ENCODE measurements around the gene SMCO2.

SMCO2 gene

GRCh38 chr12:27463511-27464219 lies 17.1 kb downstream of the SMCO2 start (continued):
- no peak for TF ChIP-seq ZNF214 (tag by site-specific recombination; IDR thresholded peaks at IDR 0.05; ENCODE audit: borderline replicate concordance)
- TF ChIP-seq SETDB1 (IDR thresholded peaks at IDR 0.05; ENCODE audit: insufficient read length, low read length): no peak
- no peak for TF ChIP-seq ZNF10 (tag by site-specific recombination; IDR thresholded peaks at IDR 0.05)
- no peak for TF ChIP-seq ZNF416 (tag by site-specific recombination; IDR thresholded peaks at IDR 0.05)

GRCh38 chr12:27464220-27464554 lies 17.7 kb downstream of the SMCO2 start:
- ChIA-PET CTCF (interaction anchor here (0.9 kb wide), 1 partner anchor 39 kb away, joined by 4 read pairs; no protein-coding TSS in a partner anchor), POLR2A (interaction anchor here (0.7 kb wide), 1 partner anchor 110 kb away, joined by 6 read pairs; no protein-coding TSS in a partner anchor)
- no peaks in the 10 kb centered on the region for H3K4me1 ChIP-seq (ENCODE audit: control insufficient read depth, insufficient read depth, low read length)
- TF ChIP-seq KLF9 (tag by site-specific recombination; IDR thresholded peaks at IDR 0.05; ENCODE audit: low read depth) (no peak), EGR2 (tag by site-specific recombination; IDR thresholded peaks at IDR 0.05; ENCODE audit: low read depth) (peak; percentile 71), ZFHX2 (tag by site-specific recombination; conservative IDR thresholded peaks at IDR 0.05) (peak; percentile 62)
- H3K36me3 ChIP-seq (ENCODE audit: control insufficient read depth in 2 of 2, insufficient read depth in 1 of 2, low read length in 2 of 2): no peaks in the 10 kb centered on the region
- no peaks in the 10 kb centered on the region for H3K9me3 ChIP-seq (ENCODE audit: control insufficient read depth, insufficient read depth, low read depth, low read length)
- no peak overlapping the region for H3K4me3 ChIP-seq (ENCODE audit: low read depth, low read length)
- no peak overlapping the region for H3K27ac ChIP-seq (ENCODE audit: extremely low read depth, low read depth, low read length)

- ChIA-PET POLR2A (no interaction called here), CTCF (interaction anchor here (0.6 kb wide), 1 partner anchor 236 kb away, joined by 7 read pairs; no protein-coding TSS in a partner anchor)
- TF ChIP-seq ZNF837 (tag by site-specific recombination; IDR thresholded peaks at IDR 0.05) (no peak), ZNF777 (tag by site-specific recombination; IDR thresholded peaks at IDR 0.05; ENCODE audit: borderline replicate concordance) (no peak), ZNF335 (tag by site-specific recombination; conservative IDR thresholded peaks at IDR 0.05) (no peak), ZBTB7A (tag by site-specific recombination; IDR thresholded peaks at IDR 0.05; ENCODE audit: low read depth) (no peak), PRDM10 (tag by site-specific recombination; IDR thresholded peaks at IDR 0.05) (no peak), ZNF529 (tag by site-specific recombination; IDR thresholded peaks at IDR 0.05; ENCODE audit: insufficient replicate concordance) (no peak), ELK4 (IDR thresholded peaks at IDR 0.05; ENCODE audit: borderline replicate concordance, low read depth, low read length) (no peak), ZNF341 (tag by site-specific recombination; IDR thresholded peaks at IDR 0.05; ENCODE audit: low read depth) (no peak), ZNF660 (tag by site-specific recombination; IDR thresholded peaks at IDR 0.05) (no peak), MEIS1 (CRISPR knock-in tag; IDR thresholded peaks at IDR 0.05; ENCODE audit: borderline replicate concordance) (no peak), ZNF146 (tag by site-specific recombination; IDR thresholded peaks at IDR 0.05) (no peak), ZNF785 (tag by site-specific recombination; IDR thresholded peaks at IDR 0.05) (no peak), REST (tag by site-specific recombination; IDR thresholded peaks at IDR 0.05) (no peak)
- Histone ChIP-seq H3K4me1 (ENCODE audit: control insufficient read depth, insufficient read depth, low read length) (no peaks in the 10 kb centered on the region), H3K36me3 (ENCODE audit: control insufficient read depth in 2 of 2, insufficient read depth in 1 of 2, low read length in 2 of 2) (no peaks in the 10 kb centered on the region), H3K27ac (ENCODE audit: extremely low read depth, low read depth, low read length) (no peak overlapping the region), H3K9me3 (ENCODE audit: control insufficient read depth, insufficient read depth, low read depth, low read length) (no peaks in the 10 kb centered on the region), H3K4me3 (ENCODE audit: low read depth, low read length) (no peak overlapping the region)
Measured at GRCh38 chr12:27467641-27468040, 21.1 kb downstream of the SMCO2 start.

All from HEK293 (cell line).